Activated gamma-delta T cell (primary cell): ENCODE measurements around the gene PLD3.
"Not testable (repeated sequence)": the region's sequence is repeated elsewhere in the genome, so short reads cannot be mapped to it uniquely, and the experiment has no call there.

Experiments
- DNase-seq: peaks from one replicate; lab custom pipeline; 2025; lab: John Stamatoyannopoulos, UW

Gene PLD3

GRCh38 chr19:40332669-40333068 is 15.8 kb upstream of the PLD3 start:
- DNase-seq, result no peak

- DNase-seq, result not testable (repeated sequence)
Measured at GRCh38 chr19:40333083-40333482, 15.4 kb upstream of the PLD3 start.

- no peak for DNase-seq
Measured at GRCh38 chr19:40335101-40335500, 13.4 kb upstream of the PLD3 start.

GRCh38 chr19:40335855-40336600 is 12.5 kb upstream of the PLD3 start:
- DNase-seq, result no peak

- no peak for DNase-seq
Measured at GRCh38 chr19:40336601-40336900, 11.9 kb upstream of the PLD3 start.

- no peak for DNase-seq
Measured at GRCh38 chr19:40337107-40337506, 11.4 kb upstream of the PLD3 start.

- no peak for DNase-seq
Measured at GRCh38 chr19:40337594-40337993, 10.9 kb upstream of the PLD3 start.

- no peak for DNase-seq
Measured at GRCh38 chr19:40339018-40339728, 9.3 kb upstream of the PLD3 start.

- no peak for DNase-seq
Measured at GRCh38 chr19:40341601-40342482, 6.7 kb upstream of the PLD3 start.

GRCh38 chr19:40342644-40343311 is 5.7 kb upstream of the PLD3 start:
- no peak for DNase-seq

- DNase-seq, result no peak
Measured at GRCh38 chr19:40344422-40344821, 4.1 kb upstream of the PLD3 start.

GRCh38 chr19:40348961-40349507 is 539 bp downstream of the PLD3 start:
- no peak for DNase-seq

- DNase-seq, result no peak
Measured at GRCh38 chr19:40355975-40356680, 7.6 kb downstream of the PLD3 start.

- DNase-seq, result no peak
Measured at GRCh38 chr19:40356681-40357595, 8.4 kb downstream of the PLD3 start.

GRCh38 chr19:40357640-40358039 is 9.1 kb downstream of the PLD3 start:
- no peak for DNase-seq

GRCh38 chr19:40358773-40359172 is 10.3 kb downstream of the PLD3 start:
- DNase-seq, result no peak

GRCh38 chr19:40360020-40360707 is 11.7 kb downstream of the PLD3 start:
- DNase-seq, result no peak

GRCh38 chr19:40360708-40361241 is 12.3 kb downstream of the PLD3 start:
- no peak for DNase-seq

GRCh38 chr19:40362160-40362559 is 13.7 kb downstream of the PLD3 start:
- no peak for DNase-seq
